NCI-H2196 (cell line): ENCODE results near the gene KIAA1755.

Experiments used
- DNase-seq: peaks from one replicate; lab custom pipeline; 2025; ENCODE audit not compliant: unreplicated experiment; lab: John Stamatoyannopoulos, UW

KIAA1755 gene

DNA sequence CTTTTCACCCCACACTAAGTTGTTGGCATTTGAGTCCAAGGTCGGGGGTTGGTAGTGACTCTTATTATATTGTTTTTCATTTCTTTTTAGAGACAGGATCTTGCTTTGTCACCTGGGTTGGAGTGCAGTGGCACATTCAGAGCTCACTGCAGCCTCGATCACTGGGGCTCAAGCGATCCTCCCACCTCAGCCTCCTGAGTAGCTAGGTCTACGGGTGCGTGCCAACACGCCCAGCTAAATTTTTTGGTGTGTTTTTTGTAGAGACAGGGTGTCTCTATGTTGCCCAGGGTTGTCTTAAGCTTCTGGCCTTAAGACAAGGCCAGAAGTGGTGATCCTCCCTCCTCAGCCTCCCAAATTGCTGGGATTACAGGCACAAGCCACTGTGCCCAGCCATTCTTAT lies 70.4 kb downstream of the KIAA1755 start:
- DNase-seq: no peak

GRCh38 chr20:38187517-38187916 lies 73.0 kb downstream of the KIAA1755 start:
- DNase-seq: no peak

- DNase-seq: no peak
Observed at GRCh38 chr20:38186788-38187221, 73.7 kb downstream of the KIAA1755 start.

GRCh38 chr20:38184101-38184500 lies 76.4 kb downstream of the KIAA1755 start:
- DNase-seq: no peak

- DNase-seq: no peak
Observed at GRCh38 chr20:38181971-38182370, 78.6 kb downstream of the KIAA1755 start.

DNA sequence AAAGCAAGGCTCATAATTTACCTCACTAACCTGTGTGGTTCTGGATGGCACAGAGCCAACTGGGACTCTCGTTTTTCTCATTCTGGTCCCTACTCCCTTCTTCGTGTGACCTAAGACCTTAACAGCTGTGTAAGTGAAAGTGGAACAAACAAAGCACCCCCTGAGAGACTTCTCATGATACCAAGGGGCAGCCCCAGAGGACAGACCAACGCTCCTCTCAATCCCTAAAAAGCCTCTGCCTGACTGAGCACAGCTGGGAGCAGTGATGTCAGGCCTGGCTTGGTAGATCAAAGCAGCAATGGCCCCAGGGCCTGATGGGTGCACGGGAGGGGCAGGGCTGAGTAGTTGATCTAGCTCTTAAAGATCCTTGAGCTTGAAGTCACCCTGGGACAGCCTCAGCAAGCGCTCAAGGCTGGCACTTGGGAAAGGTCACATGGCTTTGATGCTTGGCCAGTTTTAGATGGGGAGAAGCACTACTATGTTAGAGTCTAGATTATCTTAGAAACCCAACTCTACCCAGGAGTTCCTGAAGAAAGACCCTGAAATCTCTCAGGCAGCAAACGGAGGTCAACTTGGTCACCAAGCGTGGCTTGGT lies 79.2 kb downstream of the KIAA1755 start:
- DNase-seq: peak; percentile 46

DNA sequence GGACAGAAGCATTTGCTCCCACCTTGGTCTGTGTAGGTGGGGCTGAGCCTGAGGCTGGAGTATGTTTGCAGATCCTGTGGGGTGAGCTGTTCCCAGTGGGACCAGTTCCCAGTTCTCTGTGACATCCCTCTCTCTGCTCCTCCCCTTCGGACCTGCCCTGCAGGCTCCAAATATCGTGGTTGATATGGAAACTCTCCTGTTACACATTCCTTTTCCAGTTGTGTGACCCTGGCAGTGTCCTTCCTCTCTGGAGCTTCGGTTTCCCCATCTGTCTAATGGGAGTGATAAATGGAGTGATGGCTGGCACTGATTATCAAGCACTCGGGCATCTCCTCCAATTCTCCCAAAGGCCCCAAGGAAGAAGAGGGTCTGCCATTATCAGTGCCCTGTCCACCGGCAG lies 79.8 kb downstream of the KIAA1755 start:
- no peak for DNase-seq

GRCh38 chr20:38179846-38180245 lies 80.7 kb downstream of the KIAA1755 start:
- DNase-seq: no peak

- no peak for DNase-seq
Observed at GRCh38 chr20:38178581-38178980, 82.0 kb downstream of the KIAA1755 start.

- no peak for DNase-seq
Observed at GRCh38 chr20:38178065-38178491, 82.5 kb downstream of the KIAA1755 start.

- DNase-seq: no peak
Observed at GRCh38 chr20:38177201-38177600, 83.3 kb downstream of the KIAA1755 start.

DNA sequence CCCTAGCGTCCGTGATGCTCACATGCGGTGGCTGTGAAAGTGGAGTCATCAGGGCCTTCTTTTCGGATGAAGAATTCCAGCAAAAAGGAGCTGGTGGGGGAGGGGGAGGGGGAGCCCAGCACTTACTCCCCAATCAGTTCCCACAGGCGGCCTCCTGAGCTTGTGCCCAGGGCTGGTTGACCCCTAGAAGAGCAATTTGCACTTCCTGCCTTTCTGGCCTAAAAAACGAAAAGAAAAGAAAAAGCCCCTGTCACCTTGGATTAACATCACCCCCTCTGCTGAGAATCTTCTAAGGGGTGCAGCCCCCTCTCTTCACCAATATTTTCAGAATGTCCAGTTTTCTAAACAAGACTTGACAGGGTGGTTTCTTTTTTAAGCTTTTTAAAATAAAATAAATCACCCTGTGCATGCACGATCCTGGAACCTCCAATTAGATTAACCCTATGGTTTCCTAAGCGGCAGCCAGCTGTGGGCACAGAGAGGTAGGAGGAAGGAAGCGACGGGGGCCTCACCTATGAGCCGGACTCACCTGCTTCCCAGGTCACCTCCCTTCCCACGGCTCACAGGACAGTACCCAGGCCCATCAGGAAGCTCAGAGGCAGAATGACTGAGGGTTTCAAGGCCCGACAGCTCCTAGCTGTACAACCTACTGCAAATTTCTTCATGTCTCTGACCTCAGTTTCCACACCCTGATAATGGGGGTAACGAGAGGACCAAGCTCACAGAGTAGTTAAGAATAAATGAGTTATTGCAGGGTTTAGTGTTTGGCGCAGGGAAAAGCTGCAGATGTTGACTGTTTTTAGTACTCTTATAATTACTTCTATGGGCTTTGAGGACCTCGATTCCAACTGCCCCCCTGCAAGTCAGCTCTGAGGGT lies 85.0 kb downstream of the KIAA1755 start:
- DNase-seq: no peak

DNA sequence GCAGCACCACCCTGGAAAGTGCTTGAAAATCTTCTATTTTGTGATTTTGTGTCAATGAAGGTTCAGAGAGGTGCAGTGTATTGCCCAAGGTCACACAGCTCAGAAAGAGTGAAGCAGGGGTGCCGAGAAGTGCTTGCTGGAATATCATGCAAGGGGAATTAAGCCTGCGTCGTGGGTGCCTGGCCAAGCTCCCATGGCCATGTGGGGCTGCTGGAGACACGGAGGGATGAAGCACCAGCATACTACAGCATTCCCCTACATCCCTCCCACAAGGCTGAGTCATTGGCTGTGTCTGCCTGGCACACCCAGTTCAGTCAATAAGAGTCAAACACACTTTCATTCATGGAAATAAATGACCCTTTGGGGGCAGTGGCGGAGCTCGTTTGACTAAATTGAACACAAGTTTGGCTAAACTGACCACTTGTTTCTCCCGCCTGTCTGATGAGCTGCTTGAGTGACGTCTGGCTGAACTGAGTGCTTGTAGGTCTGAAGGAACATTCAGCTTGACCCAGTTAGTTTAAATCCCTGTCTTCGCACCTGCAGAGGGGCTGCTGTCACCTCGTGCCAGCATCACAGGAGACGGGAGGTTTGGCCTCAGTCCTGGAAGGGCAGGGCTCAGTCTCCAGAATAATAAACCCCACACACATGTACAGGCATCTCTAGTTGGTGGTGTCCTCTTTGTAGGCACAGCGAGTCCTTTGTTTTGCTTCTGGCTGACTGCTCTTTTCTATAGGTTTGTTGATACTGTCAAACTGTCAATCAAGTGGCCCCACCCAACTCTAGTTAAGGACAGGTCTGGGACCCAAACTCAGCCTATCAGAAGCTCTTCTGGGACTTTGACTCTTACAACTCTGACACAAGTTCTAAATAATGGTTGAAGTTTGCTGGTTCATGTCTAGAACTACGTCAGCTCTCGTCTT lies 87.0 kb downstream of the KIAA1755 start:
- no peak for DNase-seq

- no peak for DNase-seq
Observed at GRCh38 chr20:38172408-38172807, 88.1 kb downstream of the KIAA1755 start.

GRCh38 chr20:38171675-38172043 lies 88.9 kb downstream of the KIAA1755 start:
- no peak for DNase-seq

DNA sequence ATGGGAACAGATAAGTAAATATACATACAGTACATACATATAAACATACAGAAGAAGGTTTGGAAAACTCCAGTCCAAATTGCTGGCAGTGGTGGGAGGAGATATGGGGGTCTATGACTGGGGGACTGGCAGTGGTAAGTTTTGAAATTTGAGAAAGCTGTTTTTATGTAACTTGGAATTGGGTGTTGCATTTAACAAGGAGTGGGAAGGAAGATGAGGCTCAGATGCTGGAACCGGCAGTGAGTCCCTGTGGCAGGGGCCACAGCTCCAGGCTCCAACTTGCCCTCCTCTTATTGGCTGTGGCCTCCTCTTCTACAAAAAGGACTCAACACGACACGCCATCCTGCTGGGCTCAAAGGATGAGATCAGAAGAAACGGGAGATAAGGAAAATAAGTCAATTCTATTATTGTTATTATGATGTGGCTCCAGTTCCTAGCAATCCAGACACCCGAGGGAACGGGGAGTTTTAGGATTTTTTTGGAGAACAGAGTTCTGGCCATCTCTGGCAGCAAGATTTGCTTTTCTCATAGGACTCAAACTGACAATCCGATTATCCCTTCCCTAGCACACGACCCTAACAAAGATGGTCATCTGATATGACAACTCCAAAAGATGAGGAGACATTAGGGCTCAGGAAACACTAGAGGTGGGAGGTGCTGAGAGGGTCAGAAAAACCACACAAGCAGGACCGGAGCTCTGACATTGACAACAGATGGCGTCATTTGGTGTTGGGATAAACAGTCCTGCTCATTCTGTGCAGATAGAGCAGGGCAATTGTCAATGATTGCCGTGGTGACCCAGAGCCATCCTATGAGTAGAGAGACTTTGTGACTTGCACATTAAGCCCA lies 89.5 kb downstream of the KIAA1755 start:
- no peak for DNase-seq

GRCh38 chr20:38170219-38170825 lies 90.2 kb downstream of the KIAA1755 start:
- DNase-seq: no peak

- DNase-seq: no peak
Observed at GRCh38 chr20:38169636-38170193, 90.8 kb downstream of the KIAA1755 start.

DNA sequence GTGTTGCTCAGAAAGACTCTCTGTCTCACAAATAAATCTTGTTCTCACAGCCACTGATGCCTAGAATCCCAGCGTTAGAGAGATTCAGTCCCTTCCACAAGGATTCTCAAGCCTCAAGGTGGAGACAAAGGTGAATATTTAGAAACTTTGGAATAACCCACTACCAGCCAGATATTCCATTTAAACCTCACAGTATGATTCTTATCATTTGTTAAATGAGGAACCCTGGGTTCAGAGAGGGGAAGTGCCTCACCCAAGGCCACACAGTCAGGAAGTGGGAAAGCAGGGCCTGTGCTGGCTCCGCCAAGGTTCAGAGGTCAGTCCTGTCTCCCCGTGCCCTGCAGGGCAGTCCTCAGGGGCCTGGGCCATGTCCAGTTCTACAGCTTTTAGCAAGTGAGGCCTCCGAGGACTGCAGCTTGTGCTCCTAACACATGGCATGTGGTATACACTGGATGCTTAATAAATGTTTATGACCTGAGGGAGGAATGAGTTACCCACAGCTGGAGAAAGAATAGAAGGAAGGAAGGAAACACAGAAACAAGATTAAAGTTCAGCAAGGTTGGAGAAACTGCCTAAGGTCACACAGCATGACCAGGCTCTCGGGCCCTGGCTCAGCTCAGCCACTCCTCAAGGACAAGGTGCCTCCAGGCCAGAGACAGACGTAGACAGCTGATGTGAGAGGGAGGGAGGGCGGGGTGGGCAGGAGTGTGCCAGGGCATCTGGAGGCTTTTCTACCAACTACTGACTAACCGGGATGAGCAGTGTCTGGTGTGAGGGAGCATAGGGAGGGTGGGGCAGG lies 91.5 kb downstream of the KIAA1755 start:
- DNase-seq: no peak
